HG03457 (cell line): ENCODE results near the gene ANTXRL.
"Not testable (repeated sequence)": the region's sequence is repeated elsewhere in the genome, so short reads cannot be mapped to it uniquely, and the experiment has no call there.

Experiments
- ATAC-seq: cut with Tn5 transposase; IDR thresholded peaks from one replicate; pipeline ENCODE4 v1.9.1; 2021; ENCODE audit warnings: moderate number of reproducible peaks; ENCODE audit not compliant: unreplicated experiment

ANTXRL gene

DNA sequence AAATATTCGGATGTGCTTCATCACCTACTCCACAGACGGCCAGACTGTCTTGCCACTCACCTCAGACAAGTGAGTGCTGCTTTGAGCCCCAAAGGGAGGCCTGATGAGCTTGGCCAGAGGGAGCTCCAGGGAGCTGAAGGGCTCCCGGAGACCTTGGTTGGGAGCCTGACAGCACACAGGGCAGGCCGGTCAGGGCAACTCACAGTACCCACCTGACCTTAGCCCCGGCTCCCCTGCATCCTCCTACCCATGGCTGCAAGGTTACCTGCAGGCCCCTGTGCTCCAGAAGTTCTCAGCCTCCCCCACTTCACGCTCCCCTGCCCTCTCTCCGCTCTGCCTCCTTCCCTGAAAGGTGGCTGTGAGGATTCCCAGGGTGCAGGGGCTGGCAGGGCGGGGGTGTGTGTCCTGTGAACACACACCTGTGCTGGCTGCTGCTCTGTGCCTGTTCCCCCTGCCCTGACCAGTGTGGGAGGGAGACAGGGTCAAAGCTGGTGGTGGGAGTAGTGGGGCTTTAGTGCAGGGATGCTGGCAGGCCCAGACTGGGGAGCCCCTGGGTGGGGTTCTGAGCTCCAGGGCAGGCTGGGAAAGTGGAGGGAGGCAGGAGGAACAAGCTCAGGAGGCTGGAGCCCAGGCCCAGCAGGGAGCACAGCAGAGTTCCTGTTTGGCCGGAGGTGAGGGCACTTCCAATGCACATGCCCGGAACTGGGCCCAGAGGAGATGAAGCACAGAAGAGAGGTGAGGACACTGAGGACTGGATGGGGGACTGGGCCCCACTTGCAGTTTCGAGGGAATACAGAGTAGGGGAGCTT is 7.2 kb downstream of the ANTXRL start:
- no peak for ATAC-seq

DNA sequence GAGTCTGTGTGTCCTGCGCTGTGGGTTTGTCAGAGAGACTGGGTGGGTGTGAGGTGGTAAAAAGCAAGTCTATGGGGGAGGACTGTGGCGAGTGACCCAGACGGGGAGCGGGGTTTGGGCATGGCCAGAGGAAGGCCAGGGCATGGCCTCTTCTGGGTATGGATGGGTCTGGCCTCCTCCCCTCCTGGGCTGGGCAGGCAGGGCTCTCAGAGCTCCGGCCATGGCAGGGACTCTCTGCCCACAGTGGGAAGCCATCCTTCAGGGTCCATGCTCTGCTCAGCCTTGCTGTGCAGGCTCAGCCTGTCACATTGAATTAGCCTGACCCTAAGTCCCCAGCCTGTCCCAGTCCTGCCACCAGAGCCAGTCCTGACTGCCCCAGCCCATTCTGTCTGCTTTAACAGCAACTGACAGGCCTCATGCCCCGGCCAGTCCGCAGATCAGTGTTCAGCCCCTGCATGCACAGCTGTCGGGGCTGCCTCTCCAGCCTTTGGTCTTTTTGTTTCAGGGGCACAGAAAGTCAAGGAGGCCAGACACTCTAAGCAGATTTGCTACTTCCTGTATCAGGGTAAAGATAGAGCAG is 7.9 kb downstream of the ANTXRL start:
- ATAC-seq: no peak

GRCh38 chr10:46295350-46296010 is 8.7 kb downstream of the ANTXRL start:
- not testable (repeated sequence) for ATAC-seq

- ATAC-seq: not testable (repeated sequence)
Observed at GRCh38 chr10:46296086-46296485, 9.3 kb downstream of the ANTXRL start.

DNA sequence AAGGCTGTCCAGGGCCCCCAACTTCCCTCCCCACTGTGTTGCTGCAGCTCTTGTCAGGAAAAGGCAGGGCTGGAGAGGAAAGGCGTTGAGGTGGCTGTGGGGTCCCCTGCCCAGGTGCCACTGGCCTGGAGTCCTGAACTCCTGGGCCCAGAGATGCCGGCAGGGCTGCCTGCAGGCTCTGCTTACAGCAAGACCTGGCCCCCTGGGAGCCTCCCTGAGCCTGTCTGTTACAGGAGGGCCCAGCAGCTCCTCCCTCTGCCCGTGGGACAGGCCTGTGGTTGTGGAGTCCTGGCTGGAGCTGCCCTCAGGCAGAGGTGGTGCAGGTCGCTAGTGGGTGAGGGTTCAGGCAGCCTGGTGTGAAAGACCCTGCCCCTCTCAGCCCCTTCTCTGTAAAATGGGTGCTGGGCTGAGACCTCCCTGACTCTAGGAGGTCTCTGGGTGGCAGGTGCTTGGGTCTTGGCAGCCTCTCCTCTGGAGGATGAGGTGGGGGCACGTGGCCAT is 9.9 kb downstream of the ANTXRL start:
- ATAC-seq: no peak

GRCh38 chr10:46297406-46298204 is 10.8 kb downstream of the ANTXRL start:
- no peak for ATAC-seq

GRCh38 chr10:46298477-46299285 is 11.9 kb downstream of the ANTXRL start:
- ATAC-seq: no peak

- ATAC-seq: no peak
Observed at GRCh38 chr10:46299286-46299535, 12.4 kb downstream of the ANTXRL start.

GRCh38 chr10:46299536-46300369 is 13.0 kb downstream of the ANTXRL start:
- no peak for ATAC-seq

- not testable (repeated sequence) for ATAC-seq
Observed at GRCh38 chr10:46300370-46300711, 13.5 kb downstream of the ANTXRL start.

- no peak for ATAC-seq
Observed at GRCh38 chr10:46301056-46301645, 14.4 kb downstream of the ANTXRL start.

DNA sequence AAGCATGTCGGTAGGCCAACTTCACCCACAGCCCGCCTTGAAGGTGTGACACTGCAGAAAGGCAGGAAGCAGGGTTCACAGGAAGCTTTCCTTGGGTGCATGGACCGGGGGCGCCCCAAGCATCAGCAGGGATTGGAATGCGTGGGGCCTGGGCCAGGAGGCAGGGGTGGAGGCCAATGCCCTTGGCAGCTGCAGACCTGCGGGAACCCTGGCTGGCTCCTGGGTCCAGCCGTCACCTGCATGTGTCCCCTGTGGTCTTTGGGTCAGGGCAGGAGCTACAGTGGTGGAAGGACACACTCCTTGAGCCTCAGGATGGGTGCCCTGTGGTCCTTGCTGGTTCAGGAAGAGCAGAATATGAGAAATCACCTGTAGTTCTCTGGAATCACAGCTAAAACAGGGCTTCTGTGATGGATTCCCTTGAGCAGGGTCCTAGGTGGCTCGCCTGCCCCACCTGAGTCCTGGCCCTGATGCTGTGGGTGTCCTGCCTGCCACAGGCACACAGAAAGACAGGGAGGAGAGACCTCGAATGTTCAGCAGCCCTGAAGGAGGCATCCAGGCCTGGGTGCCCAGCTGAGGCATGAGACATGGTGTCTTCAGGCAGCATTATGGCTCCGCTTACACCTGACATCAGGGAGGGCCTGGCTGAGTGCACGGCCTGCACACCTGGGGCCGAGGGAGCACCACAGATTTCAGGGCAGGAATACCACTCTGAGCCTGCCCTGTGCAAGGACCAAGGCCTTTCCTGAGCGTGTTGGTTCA is 15.1 kb downstream of the ANTXRL start:
- no peak for ATAC-seq

- ATAC-seq: not testable (repeated sequence)
Observed at GRCh38 chr10:46302765-46303352, 16.1 kb downstream of the ANTXRL start.

DNA sequence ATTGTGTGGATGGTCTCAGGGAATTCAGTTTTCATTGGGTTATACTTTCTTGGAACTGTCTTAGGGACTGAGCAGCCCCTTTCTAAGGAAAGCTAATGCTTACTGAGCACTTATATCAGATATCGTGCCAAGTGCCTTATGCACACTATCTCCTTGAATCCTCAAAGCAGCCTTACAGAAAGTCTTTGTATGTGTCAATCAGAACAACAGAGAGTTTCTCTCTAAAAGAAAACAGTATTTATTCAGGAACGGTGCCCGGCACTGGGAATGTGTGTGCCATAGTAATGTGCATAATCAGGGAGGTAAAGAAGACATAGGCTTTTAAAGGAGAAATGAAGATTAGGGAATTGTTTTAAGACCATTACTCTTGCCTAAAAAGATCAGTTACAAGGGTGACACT is 17.3 kb downstream of the ANTXRL start:
- ATAC-seq: no peak

- not testable (repeated sequence) for ATAC-seq
Observed at GRCh38 chr10:46304671-46305070, 17.9 kb downstream of the ANTXRL start.

DNA sequence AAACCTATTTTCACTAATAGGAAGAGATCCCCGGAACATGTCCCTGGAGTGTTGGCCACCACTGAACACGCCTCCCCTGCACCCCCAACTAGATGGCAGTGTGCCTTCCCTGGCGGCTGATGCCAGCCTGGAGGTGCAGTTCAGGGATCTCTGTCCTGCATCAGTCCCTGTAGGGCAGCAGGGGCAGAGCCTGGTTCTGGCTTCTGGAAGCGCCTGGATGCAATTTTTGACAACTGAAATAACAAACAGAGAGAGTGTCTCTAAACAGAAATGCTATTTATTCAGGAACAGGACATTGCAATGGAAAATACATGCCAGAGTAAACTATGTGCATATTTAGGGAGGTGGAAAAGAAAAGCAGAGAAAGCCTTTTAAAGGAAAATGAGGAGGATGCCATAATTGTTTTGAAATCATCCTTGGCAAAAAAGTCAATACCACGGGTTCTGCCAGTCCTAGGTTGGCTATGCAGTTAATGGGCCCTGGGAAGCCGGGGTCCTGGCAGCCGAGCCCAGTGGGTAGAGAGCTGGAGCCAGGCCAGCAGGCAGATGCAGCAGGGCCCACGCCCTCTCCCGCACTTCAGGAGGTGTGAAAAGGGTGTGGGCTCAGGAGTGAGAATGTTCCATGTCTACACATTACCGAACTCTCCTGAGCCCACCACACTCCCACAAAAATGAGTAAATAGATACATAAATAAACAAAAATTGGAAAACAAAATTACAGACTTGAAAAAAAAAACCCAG is 18.5 kb downstream of the ANTXRL start:
- no peak for ATAC-seq

DNA sequence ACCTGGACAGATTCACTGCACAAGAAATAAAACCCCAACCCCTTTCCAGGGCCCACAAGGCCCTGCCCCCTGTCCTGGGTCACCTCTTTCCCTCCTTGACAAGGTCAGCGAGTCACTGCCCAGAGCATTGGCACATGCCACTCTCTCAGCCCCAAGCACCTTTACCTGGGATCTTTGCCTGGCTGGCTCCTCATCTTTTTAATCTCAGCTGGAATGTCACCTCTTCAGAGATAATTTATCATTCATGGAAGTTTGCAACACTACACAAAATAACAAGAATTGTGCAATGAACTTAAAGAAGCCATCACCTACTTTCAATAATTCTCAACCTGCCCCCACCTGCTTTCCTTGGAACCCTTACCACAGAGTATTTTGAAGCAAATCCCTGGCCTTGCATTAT is 19.2 kb downstream of the ANTXRL start:
- ATAC-seq: no peak
